GM23338 (cell line): ENCODE data around the gene AGPS.

Experiments used
- CREB1 ChIP-seq: fragments of 250-450 bp; sonication (Bioruptor Pico); IDR thresholded peaks from 2 replicates; pipeline ENCODE4 v1.5.0; 2020; ENCODE audit warnings: low read depth, mild to moderate bottlenecking, moderate library complexity
- EZH2 ChIP-seq: fragments of 200-600 bp; sonication (generic); IDR thresholded peaks from one replicate; pipeline ENCODE4 v1.8.0; 2017; ENCODE audit warnings: antibody characterized with exemption, mild to moderate bottlenecking, low read depth; ENCODE audit not compliant: unreplicated experiment
- EZH2phosphoT487 ChIP-seq: fragments of 200-600 bp; sonication (generic); IDR thresholded peaks from one replicate; pipeline ENCODE4 v1.8.1; 2018; ENCODE audit warnings: antibody characterized with exemption; ENCODE audit not compliant: unreplicated experiment
- JUNB ChIP-seq: IDR thresholded peaks from one replicate; pipeline ENCODE4 v1.6.1; 2016; ENCODE audit warnings: antibody characterized with exemption; ENCODE audit not compliant: unreplicated experiment
- REST ChIP-seq: IDR thresholded peaks from one replicate; pipeline ENCODE4 v1.6.1; 2018; ENCODE audit warnings: antibody characterized with exemption; ENCODE audit not compliant: unreplicated experiment
- TF ChIP-seq, protein P1 (sequence below), 2 experiments: fragments of 200-600 bp in 1 of 2; sonication (generic) in 1 of 2; conservative IDR thresholded peaks; 2 replicates each; pipeline versions ENCODE4 v1.5.1 to v1.6.1; 2016 to 2017; ENCODE audit warnings: antibody characterized with exemption in 2 of 2, low read depth in 2 of 2, mild to moderate bottlenecking in 2 of 2, moderate library complexity in 1 of 2

GRCh38 chr2:177489719-177490301 lies 97.2 kb downstream of the AGPS start:
- TF ChIP-seq JUNB (no peak), CREB1 (CRISPR knock-in tag) (no peak), EZH2phosphoT487 (no peak), REST (no peak), EZH2 (no peak)
- TF ChIP-seq, protein P1, sequence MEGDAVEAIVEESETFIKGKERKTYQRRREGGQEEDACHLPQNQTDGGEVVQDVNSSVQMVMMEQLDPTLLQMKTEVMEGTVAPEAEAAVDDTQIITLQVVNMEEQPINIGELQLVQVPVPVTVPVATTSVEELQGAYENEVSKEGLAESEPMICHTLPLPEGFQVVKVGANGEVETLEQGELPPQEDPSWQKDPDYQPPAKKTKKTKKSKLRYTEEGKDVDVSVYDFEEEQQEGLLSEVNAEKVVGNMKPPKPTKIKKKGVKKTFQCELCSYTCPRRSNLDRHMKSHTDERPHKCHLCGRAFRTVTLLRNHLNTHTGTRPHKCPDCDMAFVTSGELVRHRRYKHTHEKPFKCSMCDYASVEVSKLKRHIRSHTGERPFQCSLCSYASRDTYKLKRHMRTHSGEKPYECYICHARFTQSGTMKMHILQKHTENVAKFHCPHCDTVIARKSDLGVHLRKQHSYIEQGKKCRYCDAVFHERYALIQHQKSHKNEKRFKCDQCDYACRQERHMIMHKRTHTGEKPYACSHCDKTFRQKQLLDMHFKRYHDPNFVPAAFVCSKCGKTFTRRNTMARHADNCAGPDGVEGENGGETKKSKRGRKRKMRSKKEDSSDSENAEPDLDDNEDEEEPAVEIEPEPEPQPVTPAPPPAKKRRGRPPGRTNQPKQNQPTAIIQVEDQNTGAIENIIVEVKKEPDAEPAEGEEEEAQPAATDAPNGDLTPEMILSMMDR (conservative IDR thresholded peaks at IDR 0.05; ENCODE audit: low read depth in 2 of 2): peak; percentile 62 to 79
